Calu3 (cell line): ENCODE results near the gene RGS13. TPM values are rescaled to one million over a fixed set of nuclear protein-coding genes. Genes with fewer than 3 reads are reported as not detected.
A peak's percentile ranks its signal among the peaks of the same experiment; 100 is the strongest.

Experiments
- Bru-seq: library from RNA; stranded (reverse); fragments of 400-500 nt; gene quantifications from one replicate; lab custom pipeline; 2021; lab: Mats Ljungman, UMichigan
- BruChase-seq, 2 experiments: library from RNA; stranded (reverse); fragments of 400-500 nt; gene quantifications; one replicate each; lab custom pipeline; 2021; lab: Mats Ljungman, UMichigan
- BruUV-seq: library from RNA; stranded (reverse); fragments of 400-500 nt; replicated peaks from 2 replicates; lab custom pipeline; 2021; lab: Mats Ljungman, UMichigan
- CTCF ChIA-PET: fragments of 300-600 bp; sonication (Branson Sonifier 250); formaldehyde crosslinking; loops from one replicate; lab custom pipeline; 2022; ENCODE audit warnings: antibody characterized with exemption; lab: Charles Lee
- DNase-seq: peaks from one replicate; pipeline ENCODE4 v3.0.0; 2022
- H3K27ac Mint-ChIP-seq: one replicate; pipeline ENCODE4 v1.8.0; 2022; ENCODE audit warnings: mixed read lengths; ENCODE audit not compliant: unreplicated experiment
- H3K27me3 Mint-ChIP-seq: one replicate; pipeline ENCODE4 v1.8.0; 2022; ENCODE audit warnings: mixed read lengths; ENCODE audit not compliant: unreplicated experiment
- H3K36me3 Mint-ChIP-seq: one replicate; pipeline ENCODE4 v1.8.0; 2022; ENCODE audit warnings: mild to moderate bottlenecking, moderate library complexity, mixed read lengths; ENCODE audit not compliant: insufficient read depth, unreplicated experiment
- H3K4me1 Mint-ChIP-seq: one replicate; pipeline ENCODE4 v1.8.0; 2022; ENCODE audit warnings: mild to moderate bottlenecking, low read depth, mixed read lengths; ENCODE audit not compliant: unreplicated experiment
- H3K4me3 Mint-ChIP-seq: one replicate; pipeline ENCODE4 v1.8.0; 2022; ENCODE audit warnings: mild to moderate bottlenecking, low read depth, moderate library complexity, mixed read lengths; ENCODE audit not compliant: unreplicated experiment
- H3K9me3 Mint-ChIP-seq: one replicate; pipeline ENCODE4 v1.8.0; 2022; ENCODE audit warnings: low read depth, mixed read lengths; ENCODE audit not compliant: unreplicated experiment
- intact Hi-C: fragments of 100-400 bp; cut with micrococcal nuclease; formaldehyde crosslinking; loops from one replicate; pipeline ENCODE4 v1.10.0; 2022; ENCODE audit not compliant: unreplicated experiment
- long read RNA-seq: library from polyadenylated mRNA; stranded (forward); transcript quantifications from one replicate; pipeline ENCODE4 v2.0.0, GENCODE V29; 2022
- total RNA-seq: library from RNA; stranded (reverse); gene quantifications from 2 replicates; pipeline ENCODE4 v1.2.3, GENCODE V29; 2022
- TF ChIP-seq, protein P1 (sequence below): fragments of 200-600 bp; IDR thresholded peaks from one replicate; pipeline ENCODE4 v1.8.0; 2022; ENCODE audit warnings: antibody characterized with exemption; ENCODE audit not compliant: unreplicated experiment

Gene RGS13, protein sequence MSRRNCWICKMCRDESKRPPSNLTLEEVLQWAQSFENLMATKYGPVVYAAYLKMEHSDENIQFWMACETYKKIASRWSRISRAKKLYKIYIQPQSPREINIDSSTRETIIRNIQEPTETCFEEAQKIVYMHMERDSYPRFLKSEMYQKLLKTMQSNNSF
- not detected in 2 replicates for total RNA-seq
- Bru-seq, nascent RNA: percentile 4 among the genes with signal in this experiment
- BruChase-seq, experiment 1, labeled RNA remaining after a 6-hour chase: not detected
- not detected for BruChase-seq, experiment 2, labeled RNA remaining after a 2-hour chase
- long read RNA-seq: 0 reads

DNA sequence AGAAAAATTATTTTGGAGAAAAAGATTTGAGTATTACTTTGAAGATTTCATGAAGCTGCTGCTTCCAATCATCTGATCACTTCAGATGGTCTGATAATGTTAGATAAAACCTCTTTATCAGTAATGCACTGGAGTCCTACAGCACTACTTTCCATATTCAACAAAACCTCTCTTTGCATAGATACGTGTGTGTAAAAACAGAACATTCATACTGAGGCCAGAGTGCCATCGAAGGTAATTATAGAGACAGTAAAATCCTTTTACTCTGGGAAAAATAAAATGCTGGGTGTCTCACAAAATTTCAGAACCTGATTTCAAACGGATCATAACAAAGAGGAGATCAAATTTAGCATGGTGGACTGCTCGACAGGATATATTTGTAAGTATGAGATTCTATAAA is at the start of gene RGS13:
Gene RGS13, plus strand, starts transcription at position 209 of the 400 bp plus-strand sequence. CDS start 8,188 bp downstream, outside the sequence.
- H3K4me3 Mint-ChIP-seq: no peak within 1 kb of the TSS
- CTCF ChIA-PET: no interaction called here
- H3K4me1 Mint-ChIP-seq: peaks cover 25% of the 10 kb centered on the region
- no peaks in the 10 kb centered on the region for H3K36me3 Mint-ChIP-seq
- no peaks in the 10 kb centered on the region for H3K27me3 Mint-ChIP-seq
- BruUV-seq: no TSS peak
- TF ChIP-seq, protein P1, sequence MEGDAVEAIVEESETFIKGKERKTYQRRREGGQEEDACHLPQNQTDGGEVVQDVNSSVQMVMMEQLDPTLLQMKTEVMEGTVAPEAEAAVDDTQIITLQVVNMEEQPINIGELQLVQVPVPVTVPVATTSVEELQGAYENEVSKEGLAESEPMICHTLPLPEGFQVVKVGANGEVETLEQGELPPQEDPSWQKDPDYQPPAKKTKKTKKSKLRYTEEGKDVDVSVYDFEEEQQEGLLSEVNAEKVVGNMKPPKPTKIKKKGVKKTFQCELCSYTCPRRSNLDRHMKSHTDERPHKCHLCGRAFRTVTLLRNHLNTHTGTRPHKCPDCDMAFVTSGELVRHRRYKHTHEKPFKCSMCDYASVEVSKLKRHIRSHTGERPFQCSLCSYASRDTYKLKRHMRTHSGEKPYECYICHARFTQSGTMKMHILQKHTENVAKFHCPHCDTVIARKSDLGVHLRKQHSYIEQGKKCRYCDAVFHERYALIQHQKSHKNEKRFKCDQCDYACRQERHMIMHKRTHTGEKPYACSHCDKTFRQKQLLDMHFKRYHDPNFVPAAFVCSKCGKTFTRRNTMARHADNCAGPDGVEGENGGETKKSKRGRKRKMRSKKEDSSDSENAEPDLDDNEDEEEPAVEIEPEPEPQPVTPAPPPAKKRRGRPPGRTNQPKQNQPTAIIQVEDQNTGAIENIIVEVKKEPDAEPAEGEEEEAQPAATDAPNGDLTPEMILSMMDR: no peak
- DNase-seq: no peak
- no peaks in the 10 kb centered on the region for H3K9me3 Mint-ChIP-seq
- no peak within 1 kb of the TSS for H3K27ac Mint-ChIP-seq
- intact Hi-C loops: no loop called here

DNA sequence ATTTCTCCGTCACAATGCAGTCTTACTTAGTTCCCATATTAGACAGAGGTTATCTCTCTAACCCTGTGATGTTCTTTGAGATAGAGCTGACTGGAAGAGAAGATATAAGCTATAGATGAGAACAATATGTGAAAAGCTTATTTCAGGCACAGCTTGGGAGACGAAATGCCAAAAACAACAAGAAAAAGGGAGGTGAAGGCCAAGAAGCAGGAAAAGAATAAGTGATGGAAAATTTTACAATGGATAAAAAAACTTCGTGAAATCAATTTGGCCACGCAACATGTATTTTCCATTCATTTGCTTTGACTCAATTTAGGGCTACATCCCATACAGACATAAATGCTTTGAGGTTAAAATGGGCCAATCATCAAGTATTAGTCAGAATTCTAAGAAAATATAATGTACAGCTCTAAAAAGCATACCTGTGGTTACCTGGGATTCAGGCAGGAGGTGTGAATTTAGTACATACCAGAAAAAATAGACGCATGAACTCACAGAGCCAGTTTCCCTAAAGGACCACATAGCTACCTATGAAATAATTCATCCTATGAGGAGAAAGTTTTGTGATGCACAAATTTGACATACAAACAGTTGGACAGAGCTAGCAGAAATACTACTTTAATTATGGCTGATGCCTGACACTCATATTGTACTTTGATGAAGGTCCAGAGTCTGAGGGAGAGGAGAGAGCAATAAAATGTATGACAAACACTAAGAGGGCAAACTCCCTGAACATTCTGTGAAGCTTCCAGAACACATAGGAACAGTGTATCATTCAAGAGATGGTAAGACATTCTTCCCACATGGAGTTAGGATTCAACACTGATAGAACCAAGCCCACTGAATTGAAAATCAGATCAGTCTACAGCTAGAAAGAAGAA is 48.3 kb upstream of the RGS13 start:
- Mint-ChIP-seq H3K4me3 (no peak overlapping the region), H3K27me3 (no peaks in the 10 kb centered on the region), H3K27ac (no peak overlapping the region), H3K9me3 (no peaks in the 10 kb centered on the region), H3K36me3 (no peaks in the 10 kb centered on the region), H3K4me1 (no peaks in the 10 kb centered on the region)
- TF ChIP-seq, protein P1: no peak
- CTCF ChIA-PET: interaction anchor here (0.9 kb wide), 1 partner anchor 1397 kb away, joined by 3 read pairs; no protein-coding TSS in a partner anchor
- no peak for DNase-seq
- intact Hi-C loops: no loop called here
- BruUV-seq: no TSS peak

DNA sequence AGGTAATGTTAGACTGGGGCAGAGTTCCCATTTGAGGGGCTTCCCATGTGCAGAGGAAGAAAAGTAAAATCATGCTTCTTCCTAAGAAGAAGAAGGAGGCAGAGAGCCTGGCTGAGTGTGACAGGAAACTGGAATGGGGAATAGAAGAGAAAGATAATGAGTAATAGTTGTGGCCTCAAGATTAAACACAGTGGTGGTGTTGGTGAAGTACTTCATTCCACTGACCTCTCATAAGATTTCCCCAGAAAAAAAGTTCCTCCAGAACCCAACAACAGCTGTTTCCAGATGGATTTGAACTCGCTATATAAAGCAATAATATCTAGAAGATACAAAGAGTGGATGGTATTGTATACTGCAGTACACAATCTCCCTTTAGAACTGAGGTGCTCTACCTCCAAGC is 47.4 kb upstream of the RGS13 start:
- BruUV-seq: no TSS peak
- intact Hi-C loops: no loop called here
- TF ChIP-seq, protein P1: no peak
- no peak for DNase-seq
- CTCF ChIA-PET: interaction anchor here (0.9 kb wide), 1 partner anchor 1396 kb away, joined by 3 read pairs; no protein-coding TSS in a partner anchor
- H3K9me3 Mint-ChIP-seq: no peaks in the 10 kb centered on the region
- no peak overlapping the region for H3K27ac Mint-ChIP-seq
- no peaks in the 10 kb centered on the region for H3K36me3 Mint-ChIP-seq
- H3K27me3 Mint-ChIP-seq: no peaks in the 10 kb centered on the region
- H3K4me3 Mint-ChIP-seq: no peak overlapping the region
- H3K4me1 Mint-ChIP-seq: no peaks in the 10 kb centered on the region

DNA sequence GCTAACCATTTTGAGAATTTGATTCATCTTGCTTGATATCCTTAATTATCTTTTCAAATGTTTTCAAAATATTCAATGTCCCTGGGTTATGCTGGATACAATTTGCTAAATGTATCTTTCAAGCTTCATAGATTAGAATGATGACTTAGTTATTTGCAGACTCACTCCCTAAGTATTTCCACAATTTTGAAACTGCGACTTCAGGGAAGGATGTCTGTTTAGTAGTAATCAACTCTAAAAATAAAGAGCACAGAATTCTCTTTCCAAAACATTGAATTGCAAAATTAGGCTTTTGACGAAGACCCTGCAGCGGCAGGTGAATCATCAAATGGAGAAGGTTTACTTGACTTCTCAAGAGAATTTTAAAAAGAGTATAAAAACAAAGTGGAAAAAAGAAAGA is 46.1 kb upstream of the RGS13 start:
- H3K36me3 Mint-ChIP-seq: no peaks in the 10 kb centered on the region
- no peak overlapping the region for H3K27ac Mint-ChIP-seq
- no TSS peak for BruUV-seq
- no peaks in the 10 kb centered on the region for H3K9me3 Mint-ChIP-seq
- no peak for DNase-seq
- intact Hi-C loops: no loop called here
- no peaks in the 10 kb centered on the region for H3K27me3 Mint-ChIP-seq
- CTCF ChIA-PET: no interaction called here
- H3K4me1 Mint-ChIP-seq: no peaks in the 10 kb centered on the region
- no peak overlapping the region for H3K4me3 Mint-ChIP-seq
- TF ChIP-seq, protein P1: no peak
